BLaER1 treated with 17β-estradiol and CSF1 and Interleukin-3, amounts not matched to agents 10 nM and 100 nM (cell line): ENCODE measurements around the gene SOX2.

ENCODE experiments used
- H3K27ac ChIP-seq, 11 experiments: shearing (Covaris generic); formaldehyde crosslinking; 2 replicates each; pipeline ENCODE4 v1.8.1; 2022
- H3K27me3 ChIP-seq, 11 experiments: shearing (Covaris generic); formaldehyde crosslinking; 2 replicates each; pipeline ENCODE4 v1.8.1; 2022
- H3K36me3 ChIP-seq, 11 experiments: shearing (Covaris generic); formaldehyde crosslinking; 2 replicates each; pipeline ENCODE4 v1.8.1; 2022
- H3K4me1 ChIP-seq, 10 experiments: shearing (Covaris generic); formaldehyde crosslinking; 2 replicates each; pipeline ENCODE4 v1.8.1; 2022
- H3K4me2 ChIP-seq, 11 experiments: shearing (Covaris generic); formaldehyde crosslinking; 2 replicates each; pipeline ENCODE4 v1.8.1; 2022
- H3K4me3 ChIP-seq, 10 experiments: shearing (Covaris generic); formaldehyde crosslinking; 2 replicates each; pipeline ENCODE4 v1.8.1; 2022
- H3K9ac ChIP-seq, 11 experiments: shearing (Covaris generic); formaldehyde crosslinking; 2 replicates each; pipeline ENCODE4 v1.8.1; 2022
- H3K9me3 ChIP-seq, 11 experiments: shearing (Covaris generic); formaldehyde crosslinking; replicated peaks in 1 of 11; 2 replicates each; pipeline ENCODE4 v1.8.1; 2022
- H4K20me1 ChIP-seq, 11 experiments: shearing (Covaris generic); formaldehyde crosslinking; 2 replicates each; pipeline ENCODE4 v1.8.1; 2022
- Cebpa-rat ChIP-seq, 11 experiments: shearing (Covaris generic); IDR thresholded peaks; 2 replicates each; pipeline ENCODE4 v1.8.1; 2022

The SOX2 gene

DNA sequence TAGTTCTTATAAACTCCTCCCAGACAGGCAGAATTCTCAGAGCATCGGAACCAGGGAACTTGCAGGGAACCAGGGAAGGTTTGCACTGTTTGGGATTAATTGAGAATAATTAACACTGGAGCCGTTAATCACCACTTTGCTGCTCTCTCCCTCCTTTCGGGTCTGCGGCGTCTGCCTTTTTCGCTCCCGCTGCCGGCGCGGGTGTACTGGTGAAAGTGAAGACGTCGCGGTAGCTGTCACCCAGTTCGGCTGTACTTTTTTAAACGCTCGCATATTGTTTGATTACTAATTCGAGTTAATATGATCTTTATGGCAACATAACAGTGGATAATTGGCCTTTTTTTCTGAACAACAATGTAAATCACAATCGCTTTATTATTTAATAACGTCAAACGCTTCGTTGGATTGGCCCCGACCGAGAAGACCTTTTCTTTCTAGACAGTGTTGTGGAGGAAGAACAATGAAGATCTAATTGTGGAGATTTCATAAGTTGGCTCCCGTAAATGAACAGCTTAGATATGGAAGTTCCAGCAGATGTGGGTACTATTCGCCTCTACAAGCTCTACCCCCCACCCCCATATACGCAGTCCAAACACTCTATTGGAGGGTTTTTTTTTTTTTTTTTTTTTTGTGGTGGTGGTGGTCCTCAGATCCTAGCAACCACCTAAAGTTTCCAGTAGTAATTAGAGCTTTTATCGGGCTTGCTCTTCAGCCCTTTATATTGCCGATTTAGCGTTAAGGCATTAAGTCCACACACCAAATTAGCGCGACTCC is 12.7 kb downstream of the SOX2 start:
- H3K4me2 ChIP-seq, result no peak overlapping the region
- H3K9ac ChIP-seq, result no peak overlapping the region
- no peak for TF ChIP-seq Cebpa-rat (IDR thresholded peaks at IDR 0.05)
- H3K4me3 ChIP-seq, result no peak overlapping the region
- H3K36me3 ChIP-seq, result no peaks in the 10 kb centered on the region
- peaks cover 39 to 58% (median 46%) of the 10 kb centered on the region in 11 experiments for H3K9me3 ChIP-seq
- peaks cover 0 to 12% (median 0%) of the 10 kb centered on the region in 11 experiments; a peak in 7 of 22 replicates for H4K20me1 ChIP-seq
- peaks cover 94 to 100% (median 100%) of the 10 kb centered on the region in 11 experiments for H3K27me3 ChIP-seq
- no peak overlapping the region for H3K27ac ChIP-seq
- H3K4me1 ChIP-seq, result no peaks in the 10 kb centered on the region

DNA sequence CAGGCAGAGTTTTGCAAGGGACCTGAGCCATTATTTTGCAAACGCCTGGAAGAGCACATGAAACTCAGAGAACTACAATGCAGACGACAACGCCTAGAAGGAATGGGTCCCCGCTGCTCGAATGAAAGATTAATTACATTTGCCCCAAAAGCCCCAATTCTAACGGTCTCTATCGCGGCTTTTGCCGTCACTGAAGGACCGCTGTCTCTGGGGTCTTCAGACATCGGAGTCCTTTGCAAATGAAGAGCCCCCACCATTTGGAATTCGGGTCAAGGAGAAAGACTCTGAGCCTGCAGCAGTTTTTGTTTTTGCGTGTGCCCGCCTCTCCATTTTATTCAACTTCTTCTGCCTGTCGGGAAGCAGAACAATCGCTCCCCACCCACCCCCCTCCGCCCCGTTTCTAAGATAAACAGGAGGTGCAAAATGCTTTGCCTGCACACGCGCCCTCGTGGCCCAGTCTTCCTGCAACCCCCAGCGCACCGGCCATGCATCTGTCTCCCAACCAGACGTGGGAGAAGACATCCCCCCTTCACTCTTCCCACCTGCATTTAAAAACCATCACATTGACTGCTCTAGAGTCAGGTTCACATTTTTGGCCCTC is 13.5 kb downstream of the SOX2 start:
- Histone ChIP-seq H4K20me1 (peaks cover 0 to 10% (median 0%) of the 10 kb centered on the region in 11 experiments; a peak in 5 of 22 replicates), H3K4me3 (no peak overlapping the region), H3K9ac (no peak overlapping the region), H3K4me1 (no peaks in the 10 kb centered on the region), H3K27me3 (peaks cover 94 to 100% (median 100%) of the 10 kb centered on the region in 11 experiments), H3K27ac (no peak overlapping the region), H3K4me2 (no peak overlapping the region), H3K36me3 (no peaks in the 10 kb centered on the region), H3K9me3 (peaks cover 39 to 54% (median 43%) of the 10 kb centered on the region in 11 experiments)
- TF ChIP-seq Cebpa-rat (IDR thresholded peaks at IDR 0.05), result no peak

DNA sequence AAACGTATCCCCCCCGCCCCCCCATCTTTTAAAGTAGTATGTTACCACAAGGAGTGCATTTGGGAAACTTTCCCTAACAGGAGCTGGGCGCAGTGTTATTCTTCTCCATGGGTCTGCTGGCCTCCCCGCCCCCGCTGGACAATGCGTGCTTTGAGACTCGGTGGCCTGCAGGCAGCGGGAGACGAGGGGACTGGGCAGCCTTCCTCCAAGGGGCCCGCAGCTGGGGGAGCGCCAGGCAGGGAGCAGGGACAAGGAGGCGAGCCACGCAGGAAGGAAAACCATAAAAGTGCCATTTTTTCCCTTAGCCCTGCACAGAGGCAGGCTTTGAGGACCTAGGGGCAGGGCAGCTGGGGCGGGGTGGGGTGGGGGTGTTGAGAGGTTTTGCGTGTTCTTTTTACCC is 14.1 kb downstream of the SOX2 start:
- Histone ChIP-seq H3K27ac (no peak overlapping the region), H3K36me3 (no peaks in the 10 kb centered on the region), H3K9ac (no peak overlapping the region), H3K4me1 (no peaks in the 10 kb centered on the region), H4K20me1 (peaks cover 0 to 7% (median 0%) of the 10 kb centered on the region in 11 experiments; a peak in 4 of 22 replicates), H3K9me3 (peaks cover 39 to 54% (median 43%) of the 10 kb centered on the region in 11 experiments), H3K27me3 (peaks cover 93 to 100% (median 100%) of the 10 kb centered on the region in 11 experiments), H3K4me3 (no peak overlapping the region), H3K4me2 (no peak overlapping the region)
- TF ChIP-seq Cebpa-rat (IDR thresholded peaks at IDR 0.05), result no peak

DNA sequence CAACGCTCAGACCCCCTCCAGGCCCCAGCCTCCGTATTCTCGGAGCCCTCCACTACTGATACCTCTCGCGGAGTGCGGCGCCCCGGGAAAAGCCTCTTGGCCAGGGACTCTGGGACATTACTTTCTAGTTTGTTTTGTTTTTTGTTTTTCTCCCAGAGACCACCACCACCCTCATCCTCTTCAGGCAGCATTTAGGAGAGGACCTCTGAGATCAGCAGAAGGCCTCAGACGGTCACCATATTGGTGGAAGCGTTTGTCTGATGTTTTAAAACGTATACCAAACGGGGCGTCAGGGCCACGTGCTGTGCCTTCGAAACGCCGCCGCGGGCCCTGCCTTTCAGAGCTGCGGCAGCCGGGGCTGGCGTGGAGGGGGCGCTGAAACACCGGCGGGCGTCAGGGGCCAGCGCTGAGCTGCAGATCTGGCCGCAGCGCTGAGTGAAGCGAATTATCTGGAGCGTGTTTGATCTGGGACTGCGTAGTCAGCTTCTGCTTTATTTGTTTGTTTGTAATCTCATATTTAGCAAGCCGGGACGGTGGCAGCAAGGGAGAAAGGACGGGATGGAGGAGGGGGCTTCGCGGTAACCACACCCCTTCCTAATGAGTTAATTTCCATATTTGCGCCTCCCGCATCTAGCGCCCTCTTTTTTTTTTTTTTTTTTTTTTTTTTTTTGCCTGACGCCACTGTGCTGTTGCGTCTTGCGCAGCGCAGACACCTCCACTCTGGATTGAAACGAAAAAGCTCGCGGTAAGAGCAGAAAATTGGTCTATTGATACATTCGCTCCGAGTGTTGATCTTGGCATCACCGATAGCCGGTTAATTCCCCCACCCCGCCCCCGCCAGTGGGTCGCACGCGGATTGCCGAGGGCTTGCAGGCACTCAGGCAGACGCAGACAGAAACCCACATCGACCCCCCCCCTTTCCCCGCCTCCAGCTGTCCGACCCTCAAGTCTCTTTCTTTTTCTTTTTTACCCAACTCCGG is 14.9 kb downstream of the SOX2 start:
- Histone ChIP-seq H3K4me3 (no peak overlapping the region), H3K27ac (no peak overlapping the region), H3K36me3 (no peaks in the 10 kb centered on the region), H3K9ac (no peak overlapping the region), H4K20me1 (peaks cover 0 to 7% (median 0%) of the 10 kb centered on the region in 11 experiments; a peak in 3 of 22 replicates), H3K9me3 (peaks cover 39 to 54% (median 43%) of the 10 kb centered on the region in 11 experiments), H3K27me3 (peaks cover 86 to 97% (median 95%) of the 10 kb centered on the region in 11 experiments), H3K4me1 (no peaks in the 10 kb centered on the region), H3K4me2 (no peak overlapping the region)
- TF ChIP-seq Cebpa-rat (IDR thresholded peaks at IDR 0.05), result no peak

DNA sequence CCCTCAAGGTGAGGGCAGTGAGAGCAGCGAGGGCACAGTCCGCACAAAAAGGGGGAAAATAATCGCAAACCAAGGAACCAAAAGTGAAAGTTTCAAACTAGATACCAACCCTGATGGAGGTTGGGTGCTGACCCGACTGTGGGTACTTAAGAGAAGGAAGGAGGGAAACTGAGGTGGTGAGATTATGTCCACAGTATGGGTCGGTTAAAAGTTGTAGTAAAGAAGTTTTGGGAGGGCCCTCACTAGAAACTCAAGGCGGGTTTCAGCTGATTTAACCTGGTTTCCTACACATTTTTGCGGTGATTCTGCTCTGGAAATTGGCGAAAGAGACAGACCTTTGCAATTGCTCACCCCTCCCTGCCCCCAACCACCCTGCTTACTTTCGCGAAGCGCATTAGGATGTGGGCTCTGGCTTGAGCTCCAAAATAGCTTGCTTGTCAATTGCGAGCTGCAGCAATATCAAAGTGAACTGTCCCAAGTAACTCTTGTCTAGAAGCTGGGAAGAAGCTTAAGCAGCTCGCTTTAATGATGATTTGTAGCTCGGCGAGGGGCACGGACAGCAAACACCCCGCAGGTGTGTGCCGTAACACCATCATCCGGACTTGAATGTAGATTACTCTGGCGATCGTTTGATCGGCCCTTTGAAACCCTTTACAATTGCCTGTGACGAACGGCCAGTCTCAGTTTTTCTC is 15.8 kb downstream of the SOX2 start:
- Histone ChIP-seq H3K27ac (no peak overlapping the region), H3K36me3 (no peaks in the 10 kb centered on the region), H3K4me1 (no peaks in the 10 kb centered on the region), H3K9ac (no peak overlapping the region), H3K4me2 (no peak overlapping the region), H4K20me1 (peaks cover 0 to 7% (median 0%) of the 10 kb centered on the region in 11 experiments; a peak in 3 of 22 replicates), H3K27me3 (peaks cover 77 to 89% (median 86%) of the 10 kb centered on the region in 11 experiments), H3K4me3 (no peak overlapping the region), H3K9me3 (peaks cover 39 to 54% (median 43%) of the 10 kb centered on the region in 11 experiments)
- TF ChIP-seq Cebpa-rat (IDR thresholded peaks at IDR 0.05), result no peak

DNA sequence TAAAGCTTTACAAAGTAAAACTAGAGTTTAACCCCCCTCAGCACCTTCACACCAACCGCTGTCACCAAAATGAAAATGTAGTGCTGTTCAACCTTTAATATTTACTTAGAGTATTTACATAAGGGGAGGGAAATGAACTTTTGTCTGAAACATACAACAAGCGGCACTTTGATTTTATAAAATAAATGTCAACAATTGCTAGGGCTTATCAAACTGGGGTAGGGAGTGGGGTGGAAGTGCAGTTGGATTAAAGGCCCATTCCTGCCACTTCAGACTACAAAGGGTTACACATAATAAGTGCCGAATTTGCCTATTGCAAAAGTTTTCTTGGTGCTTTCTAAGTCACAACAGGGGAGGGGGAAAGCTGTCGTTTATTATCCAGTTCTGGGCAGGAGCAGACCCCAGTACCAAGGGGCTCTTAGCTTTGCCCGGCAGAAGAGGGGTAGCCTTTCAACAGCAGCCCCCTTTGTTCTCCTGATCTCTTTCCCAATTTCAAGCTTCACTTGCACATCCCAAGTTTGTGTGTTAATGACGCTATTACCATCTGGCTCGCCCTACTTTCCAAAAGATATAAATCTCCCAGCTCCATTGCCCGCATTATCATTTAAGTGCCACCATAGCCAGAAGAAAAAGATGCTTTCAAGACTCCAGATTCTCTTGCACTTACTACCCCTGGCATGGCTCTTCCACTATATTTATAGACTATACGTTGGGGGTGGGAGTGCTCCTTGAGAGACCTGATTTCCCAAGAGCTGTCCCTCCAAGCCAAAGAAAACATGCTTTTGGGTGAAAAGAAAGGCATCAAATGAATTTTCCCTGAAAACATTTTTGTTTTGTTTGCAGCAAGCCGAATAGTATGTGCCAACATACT is 17.0 kb downstream of the SOX2 start:
- TF ChIP-seq Cebpa-rat (IDR thresholded peaks at IDR 0.05), result no peak
- Histone ChIP-seq H4K20me1 (peaks cover 0 to 7% (median 0%) of the 10 kb centered on the region in 11 experiments; a peak in 3 of 22 replicates), H3K4me3 (no peak overlapping the region), H3K9ac (no peak overlapping the region), H3K4me1 (no peaks in the 10 kb centered on the region), H3K36me3 (no peaks in the 10 kb centered on the region), H3K4me2 (no peak overlapping the region), H3K9me3 (peaks cover 35 to 44% (median 38%) of the 10 kb centered on the region in 11 experiments), H3K27me3 (peaks cover 65 to 77% (median 74%) of the 10 kb centered on the region in 11 experiments), H3K27ac (no peak overlapping the region)

DNA sequence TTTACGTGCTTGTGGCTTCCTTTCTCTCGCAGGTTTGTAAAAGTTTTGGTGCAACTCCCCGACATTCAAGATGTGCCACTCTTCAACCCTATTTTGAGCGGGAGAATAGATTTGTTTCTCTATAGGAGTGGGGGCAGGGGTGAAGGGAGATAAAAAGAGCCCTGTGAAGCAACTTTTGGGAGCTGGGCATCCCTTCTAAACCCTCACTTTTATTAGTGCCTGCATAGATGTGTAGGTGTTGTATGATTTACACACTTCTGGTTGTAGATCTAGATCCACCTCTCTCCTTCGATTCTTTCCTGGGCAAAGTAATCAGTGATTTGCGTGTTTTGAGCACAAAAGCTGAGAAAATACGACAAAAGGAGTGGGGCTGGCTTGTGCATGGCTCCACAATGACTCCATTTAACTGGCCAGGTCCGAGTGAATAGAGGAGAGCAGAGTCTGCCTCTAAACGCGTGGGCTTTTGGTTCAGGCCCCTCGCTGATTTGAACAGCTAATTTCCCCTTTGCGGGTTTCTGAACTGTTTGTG is 17.7 kb downstream of the SOX2 start:
- Histone ChIP-seq H3K9ac (no peak overlapping the region), H3K4me3 (no peak overlapping the region), H4K20me1 (peaks cover 0 to 7% (median 0%) of the 10 kb centered on the region in 11 experiments; a peak in 3 of 22 replicates), H3K4me2 (no peak overlapping the region), H3K4me1 (no peaks in the 10 kb centered on the region), H3K9me3 (peaks cover 28 to 37% (median 31%) of the 10 kb centered on the region in 11 experiments), H3K36me3 (no peaks in the 10 kb centered on the region), H3K27ac (no peak overlapping the region), H3K27me3 (peaks cover 58 to 70% (median 67%) of the 10 kb centered on the region in 11 experiments)
- no peak for TF ChIP-seq Cebpa-rat (IDR thresholded peaks at IDR 0.05)
